ENCODE results near the gene EIF2AK2. TPM values are rescaled to one million over a fixed set of nuclear protein-coding genes. Genes with fewer than 3 reads are reported as not detected.

EIF2AK2 gene
- total and polyA plus RNA-seq, 10 donors = 4.0 to 48.2 (median 33.9) TPM

DNA sequence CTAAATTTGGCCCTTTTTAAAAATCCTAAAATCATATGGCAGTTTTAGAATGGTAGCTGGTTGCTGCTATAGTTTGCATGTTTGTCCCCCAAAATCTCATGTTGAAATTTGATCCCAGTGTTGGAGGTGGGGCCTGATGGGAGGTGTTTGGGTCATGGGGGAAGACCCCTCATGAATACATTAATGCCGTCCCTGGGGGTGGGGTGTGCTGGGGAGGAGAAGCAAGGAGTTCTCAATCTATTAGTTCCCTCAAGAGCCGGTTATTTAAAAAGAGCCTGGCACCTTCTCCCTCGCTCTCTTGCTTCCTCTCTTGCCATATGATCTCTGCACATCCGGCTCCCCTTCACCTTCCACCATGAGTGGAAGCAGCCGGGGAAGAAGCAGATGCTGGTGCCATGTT lies 51.6 kb downstream of the EIF2AK2 start:
- H3K27ac ChIP-seq = no peak overlapping the region
- TF ChIP-seq POLR2AphosphoS5 (IDR thresholded peaks at IDR 0.05) = no peak
- no peak for TF ChIP-seq CTCF (IDR thresholded peaks at IDR 0.05 in 8 of 11, conservative IDR thresholded peaks at IDR 0.05 in 3 of 11)
- no peak for TF ChIP-seq POLR2A (IDR thresholded peaks at IDR 0.05)
- no peaks in the 10 kb centered on the region for H3K9me3 ChIP-seq
- 84 to 97% (median 93%) methylated on average over 5 of the region's 5 CpGs for WGBS, 5 donors
- H3K4me3 ChIP-seq = no peak overlapping the region
- peaks cover 0 to 100% (median 71%) of the 10 kb centered on the region in 6 donors for H3K36me3 ChIP-seq
- no peaks in the 10 kb centered on the region for H3K4me1 ChIP-seq
- intact Hi-C loops (cut with DNase I; ENCODE audit: low total_unique reads) = no loop called here
- no peaks in the 10 kb centered on the region for H3K27me3 ChIP-seq (replicated peaks in 1 of 7)
- no peak for DNase-seq

DNA sequence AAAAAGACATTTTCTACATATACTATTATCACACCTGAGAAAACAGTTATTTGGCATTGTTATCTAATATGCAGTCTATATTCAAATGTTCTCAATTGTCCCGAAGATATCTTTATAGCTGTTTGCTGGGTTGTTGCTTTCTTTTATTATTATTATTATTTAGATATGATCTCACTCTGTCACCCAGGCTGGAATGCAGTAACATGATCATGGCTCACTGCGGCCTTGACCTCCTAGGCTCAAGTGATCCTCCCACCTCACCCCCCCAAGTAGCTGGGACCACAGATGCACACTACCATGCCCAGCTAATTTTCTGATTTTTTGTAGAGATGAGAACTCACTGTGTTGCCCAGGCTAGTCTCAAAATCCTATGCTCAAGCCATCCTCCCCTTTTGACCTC lies 52.6 kb downstream of the EIF2AK2 start:
- intact Hi-C loops (cut with DNase I; ENCODE audit: low total_unique reads) = no loop called here
- no peaks in the 10 kb centered on the region for H3K27me3 ChIP-seq (replicated peaks in 1 of 7)
- H3K4me1 ChIP-seq = no peaks in the 10 kb centered on the region
- no peaks in the 10 kb centered on the region for H3K9me3 ChIP-seq
- no peak overlapping the region for H3K27ac ChIP-seq
- 93 to 99% (median 99%) methylated on average over 2 of the region's 2 CpGs for WGBS, 5 donors
- TF ChIP-seq POLR2A (IDR thresholded peaks at IDR 0.05) (no peak), CTCF (IDR thresholded peaks at IDR 0.05 in 8 of 11, conservative IDR thresholded peaks at IDR 0.05 in 3 of 11) (no peak), POLR2AphosphoS5 (IDR thresholded peaks at IDR 0.05) (no peak)
- no peak for DNase-seq
- H3K4me3 ChIP-seq = no peak overlapping the region
- peaks cover 0 to 100% (median 67%) of the 10 kb centered on the region in 6 donors for H3K36me3 ChIP-seq

- no peaks in the 10 kb centered on the region for H3K27me3 ChIP-seq (replicated peaks in 1 of 7)
- DNase-seq = no peak
- 90 to 97% (median 95%) methylated on average over 3 of the region's 3 CpGs for WGBS, 5 donors
- no peak overlapping the region for H3K4me3 ChIP-seq
- intact Hi-C loops (cut with DNase I; ENCODE audit: low total_unique reads) = no loop called here
- TF ChIP-seq POLR2A (IDR thresholded peaks at IDR 0.05) (no peak), POLR2AphosphoS5 (IDR thresholded peaks at IDR 0.05) (no peak), CTCF (IDR thresholded peaks at IDR 0.05 in 8 of 11, conservative IDR thresholded peaks at IDR 0.05 in 3 of 11) (no peak)
- no peak overlapping the region for H3K27ac ChIP-seq
- no peaks in the 10 kb centered on the region for H3K9me3 ChIP-seq
- peaks cover 0 to 100% (median 51%) of the 10 kb centered on the region in 6 donors for H3K36me3 ChIP-seq
- no peaks in the 10 kb centered on the region for H3K4me1 ChIP-seq
These were observed 54.2 kb downstream of the EIF2AK2 start for GRCh38 chr2:37102588-37102987.

- Histone ChIP-seq H3K4me1 (no peaks in the 10 kb centered on the region), H3K27ac (no peak overlapping the region), H3K4me3 (no peak overlapping the region), H3K9me3 (no peaks in the 10 kb centered on the region), H3K36me3 (peaks cover 0 to 100% (median 47%) of the 10 kb centered on the region in 6 donors), H3K27me3 (replicated peaks in 1 of 7) (no peaks in the 10 kb centered on the region)
- DNase-seq = no peak
- no peak for TF ChIP-seq POLR2A (IDR thresholded peaks at IDR 0.05)
- TF ChIP-seq CTCF (IDR thresholded peaks at IDR 0.05 in 8 of 11, conservative IDR thresholded peaks at IDR 0.05 in 3 of 11) = no peak
- TF ChIP-seq POLR2AphosphoS5 (IDR thresholded peaks at IDR 0.05) = no peak
- intact Hi-C loops (cut with DNase I; ENCODE audit: low total_unique reads) = no loop called here
- WGBS, 5 donors = 75 to 87% (median 82%) methylated on average over 1 of the region's 1 CpG
These were observed 56.7 kb downstream of the EIF2AK2 start for GRCh38 chr2:37100054-37100453.

All from spleen (tissue), 11 donors.